HG02678 (cell line): Measurements from ENCODE around the gene TMEM127.
"Not testable (repeated sequence)": the region's sequence is repeated elsewhere in the genome, so short reads cannot be mapped to it uniquely, and the experiment has no call there.

Experiments
- ATAC-seq: cut with Tn5 transposase; IDR thresholded peaks from one replicate; pipeline ENCODE4 v1.9.1; 2021; ENCODE audit warnings: mild to moderate bottlenecking, moderate library complexity; ENCODE audit not compliant: unreplicated experiment

TMEM127 gene

DNA sequence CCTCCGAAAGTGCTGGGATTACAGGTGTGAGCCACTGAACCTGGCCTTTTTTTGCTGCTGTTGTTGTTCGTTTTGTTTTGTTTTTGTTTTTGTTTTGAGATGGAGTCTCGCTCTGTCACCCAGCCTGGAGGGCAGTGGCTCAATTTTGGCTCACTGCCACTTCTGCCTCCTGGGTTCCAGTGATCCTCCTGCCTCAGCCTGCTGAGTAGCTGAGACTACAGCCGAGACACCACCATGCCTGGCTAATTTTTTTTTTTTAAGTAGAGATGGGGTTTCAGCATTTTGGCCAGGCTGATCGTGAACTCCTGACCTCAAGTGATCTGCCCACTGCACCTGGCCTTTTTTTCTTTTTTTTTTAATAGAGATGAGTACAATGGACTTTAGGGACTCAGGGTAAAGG, 22.0 kb downstream of the TMEM127 start:
- ATAC-seq: no peak

DNA sequence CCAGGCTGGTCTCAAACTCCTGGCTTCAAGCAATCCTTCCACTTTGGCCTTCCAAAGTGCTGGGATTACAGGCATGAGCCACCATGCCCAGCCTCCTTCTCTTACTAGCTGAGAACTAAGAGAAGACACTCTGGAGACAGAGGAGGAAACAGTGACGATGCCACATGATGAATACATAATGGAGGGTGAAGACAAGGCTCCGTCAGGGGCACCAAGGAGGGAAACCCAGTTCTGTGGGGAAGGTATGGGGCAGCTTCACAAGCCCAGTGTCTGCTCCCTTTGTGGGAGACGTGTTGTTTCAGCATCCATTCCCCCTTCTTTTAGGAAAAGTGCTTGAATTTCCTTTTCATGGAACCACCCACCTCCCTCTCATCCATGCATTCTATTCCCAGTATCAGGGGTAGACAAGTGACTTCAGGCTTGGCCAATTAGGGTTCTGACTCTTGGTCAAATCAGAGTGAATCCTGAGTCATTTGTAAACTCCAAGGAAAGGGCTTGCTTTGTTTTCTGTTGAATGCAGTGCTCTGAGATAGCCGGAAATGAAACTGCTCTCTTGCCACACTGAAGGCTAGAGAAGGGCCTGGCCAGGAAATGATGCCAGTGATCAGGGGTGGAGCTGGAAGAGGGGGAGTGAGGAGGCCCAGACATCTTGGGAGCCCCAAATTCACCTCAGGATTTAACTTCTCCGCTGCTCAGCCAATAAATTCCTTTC, 23.7 kb downstream of the TMEM127 start:
- ATAC-seq: peak; percentile 92

DNA sequence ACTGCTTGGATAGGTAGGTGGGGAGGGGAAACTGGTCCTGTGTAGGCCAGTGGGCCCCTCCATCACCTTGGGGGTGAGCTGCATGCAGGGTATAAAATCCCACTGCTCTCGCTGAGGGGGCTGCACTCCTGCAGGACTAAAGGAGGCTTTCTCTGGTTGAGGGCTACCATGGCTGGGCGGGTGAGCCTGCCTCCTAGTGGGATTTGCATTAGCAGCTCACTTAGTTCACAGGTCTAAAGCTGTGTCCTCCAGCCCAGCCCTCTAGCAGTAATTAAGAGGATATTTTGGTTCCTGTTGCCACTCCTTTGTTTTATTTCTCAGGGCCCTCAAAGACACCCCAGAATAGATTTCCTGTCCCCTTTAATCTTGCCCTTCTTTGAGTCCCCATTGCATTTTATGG, 24.6 kb downstream of the TMEM127 start:
- no peak for ATAC-seq

DNA sequence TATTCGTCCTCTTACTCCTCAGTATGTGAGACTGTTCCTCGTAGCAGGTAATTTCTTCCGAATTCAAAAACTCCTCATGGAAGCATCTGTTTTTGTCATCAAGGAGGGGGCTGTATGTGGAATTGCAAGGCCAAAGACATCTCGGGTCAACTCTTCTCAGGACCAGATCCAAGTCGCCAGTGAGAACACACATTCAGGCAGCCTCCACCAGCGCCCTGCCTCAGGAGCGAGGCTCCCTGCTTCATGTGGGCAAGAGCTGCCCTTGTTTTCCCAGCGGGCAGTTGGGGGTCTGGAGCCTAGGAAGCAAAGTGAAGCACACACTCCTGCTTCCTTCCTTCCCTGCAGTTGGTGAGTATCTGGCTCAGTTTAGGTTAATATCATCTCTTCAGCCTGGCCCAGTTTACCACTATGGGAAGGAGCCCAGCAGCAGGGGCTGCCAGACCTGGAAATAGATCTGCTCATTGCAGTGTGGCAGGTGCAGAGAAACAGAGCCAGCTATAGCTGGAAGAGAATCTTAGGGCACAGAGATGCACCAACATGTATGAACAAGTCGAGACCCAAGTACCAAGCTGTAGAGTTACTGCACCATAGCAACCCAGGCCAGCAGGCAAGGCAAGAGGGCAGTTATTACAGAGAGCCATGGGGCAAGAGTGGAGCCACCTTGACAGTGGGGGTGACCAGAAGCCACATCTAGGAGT, 25.3 kb downstream of the TMEM127 start:
- ATAC-seq: no peak

DNA sequence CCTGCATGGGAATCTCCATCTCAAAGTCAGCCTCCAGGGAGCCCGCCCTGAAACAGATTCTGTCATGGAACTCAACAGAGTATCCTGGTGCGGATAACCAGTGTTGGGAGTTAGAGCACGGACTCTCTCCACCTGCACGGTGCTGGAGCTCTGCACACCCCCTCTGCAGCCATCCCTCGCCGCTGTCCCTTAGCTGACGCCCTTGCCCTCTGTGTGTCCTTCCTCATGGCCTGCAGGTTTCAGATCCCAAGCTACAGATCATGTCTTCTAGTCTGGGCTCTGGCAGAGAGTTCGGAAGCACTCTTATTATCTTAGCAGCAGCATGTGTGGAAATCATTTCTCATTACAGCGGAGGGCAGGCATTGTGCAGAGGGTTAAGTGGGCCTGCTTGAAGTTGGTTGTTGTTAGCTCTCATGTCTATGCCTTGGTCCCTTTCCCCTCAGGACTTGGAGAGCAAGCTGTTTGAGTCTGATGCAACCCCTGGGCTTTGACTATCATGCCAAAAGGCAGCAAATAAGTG, 26.0 kb downstream of the TMEM127 start:
- ATAC-seq: no peak

DNA sequence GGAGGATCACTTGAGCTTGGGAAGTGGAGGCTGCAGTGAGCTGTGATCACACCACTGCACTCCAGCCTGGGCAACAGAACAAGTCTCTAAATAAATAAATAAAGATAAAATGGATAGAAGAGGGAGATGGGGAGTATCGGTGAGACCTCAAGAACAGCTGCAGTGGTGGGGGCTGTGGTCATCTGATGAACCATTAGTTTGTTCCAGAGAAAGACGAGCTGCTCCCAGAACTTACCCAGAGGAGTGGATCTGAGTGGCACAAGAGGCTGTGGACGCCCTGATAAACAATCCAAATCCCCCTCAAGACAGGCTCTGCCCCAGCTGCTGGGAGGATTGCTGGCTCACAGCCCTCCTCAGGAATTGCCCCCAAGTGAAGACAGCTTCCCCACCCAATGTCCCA, 26.7 kb downstream of the TMEM127 start:
- ATAC-seq: no peak

DNA sequence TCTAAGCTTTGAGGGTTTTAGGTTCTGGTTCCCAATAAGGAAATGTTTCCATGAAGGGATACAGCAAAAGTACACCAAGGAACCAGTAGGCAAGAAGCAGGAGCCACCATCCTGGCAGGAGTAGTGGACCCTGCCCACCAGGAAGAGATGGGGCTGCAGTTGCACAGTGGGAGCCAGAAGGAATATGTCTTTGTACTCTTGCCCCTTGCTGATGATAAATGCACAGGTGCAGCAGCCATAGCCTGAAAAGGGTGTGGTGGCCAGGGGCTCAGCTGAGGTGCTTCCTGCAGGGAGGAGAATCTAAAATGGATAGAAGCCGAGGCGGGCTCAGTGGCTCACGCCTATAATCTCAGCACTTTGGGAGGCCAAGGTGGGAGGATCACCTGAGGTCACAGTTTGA, 27.5 kb downstream of the TMEM127 start:
- ATAC-seq: no peak

DNA sequence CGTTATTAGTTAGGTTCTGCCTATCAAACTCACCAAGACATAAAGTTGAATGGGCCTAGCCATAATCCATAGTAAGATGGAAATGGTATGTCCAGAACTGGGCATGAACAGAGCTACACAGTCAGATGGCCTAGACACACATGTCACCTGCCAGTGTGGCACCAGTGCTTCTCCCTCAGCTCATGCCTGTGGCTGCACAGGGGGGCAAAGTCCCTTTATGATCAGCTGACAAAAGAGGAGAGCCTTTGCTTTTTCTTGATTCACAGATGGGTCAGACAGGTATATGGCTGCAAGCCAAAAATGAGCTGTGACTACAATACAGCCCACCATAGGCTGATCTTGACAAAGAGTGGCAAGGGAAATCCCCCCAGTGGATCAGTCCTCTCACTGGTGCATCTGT, 28.9 kb downstream of the TMEM127 start:
- ATAC-seq: no peak

DNA sequence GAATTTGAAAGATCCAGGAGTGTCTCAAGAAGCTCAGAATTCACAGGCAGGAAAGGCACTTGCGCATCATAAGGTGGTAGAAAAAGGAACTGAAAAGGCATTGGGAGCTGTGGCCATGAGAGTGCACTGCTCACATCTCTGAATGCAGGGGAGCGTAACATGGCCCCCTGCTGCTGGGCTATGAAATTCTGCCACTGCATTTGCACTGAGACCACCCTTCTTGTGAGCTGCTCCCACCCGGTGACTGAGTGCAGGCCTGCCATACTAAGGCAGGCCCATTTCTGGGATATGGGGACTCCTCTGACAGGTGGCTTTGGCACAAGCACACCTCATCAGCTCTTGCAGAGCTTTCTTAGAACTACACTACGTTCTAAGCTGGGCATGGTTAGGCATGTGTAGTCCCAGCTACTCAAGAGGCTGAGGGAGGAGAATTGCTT, 31.9 kb downstream of the TMEM127 start:
- peak; percentile 96 for ATAC-seq

DNA sequence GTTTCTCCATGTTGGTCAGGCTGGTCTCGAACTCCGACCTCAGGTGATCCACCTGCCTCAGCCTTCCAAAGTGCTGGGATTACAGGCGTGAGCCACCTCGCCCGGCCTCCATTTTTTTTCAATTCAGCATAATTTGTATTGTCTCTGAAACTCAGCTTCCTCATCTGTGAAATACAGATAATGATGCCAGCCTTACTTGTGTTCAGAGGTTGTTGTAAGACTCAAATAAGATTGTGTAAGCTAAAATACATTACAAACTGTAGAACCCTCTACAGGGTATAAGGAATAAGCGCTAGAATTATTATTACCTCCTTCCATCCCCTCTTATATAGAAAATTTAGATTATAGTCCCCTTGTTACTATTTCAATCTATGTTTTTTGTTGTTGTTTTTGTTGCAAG, 32.4 kb downstream of the TMEM127 start:
- ATAC-seq: no peak

DNA sequence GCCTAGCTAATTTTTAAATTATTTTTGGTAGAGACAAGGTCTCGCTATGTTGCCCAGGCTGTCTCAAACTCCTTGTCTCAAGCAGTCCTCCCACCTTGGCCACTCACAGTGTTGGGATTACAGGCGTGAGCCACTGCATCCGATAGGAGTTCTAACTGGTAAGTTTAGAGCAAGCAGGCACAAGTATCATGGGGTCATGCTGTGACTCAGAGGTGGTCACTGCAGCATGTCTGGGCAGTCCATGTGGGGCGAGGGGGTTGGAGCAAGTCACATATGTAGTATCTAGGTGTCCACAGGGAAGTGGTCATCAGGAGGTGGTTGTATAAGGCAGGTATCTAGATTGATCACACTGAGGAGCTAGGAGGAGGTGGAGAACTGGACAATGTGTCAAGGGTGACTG, 34.5 kb downstream of the TMEM127 start:
- ATAC-seq: no peak

DNA sequence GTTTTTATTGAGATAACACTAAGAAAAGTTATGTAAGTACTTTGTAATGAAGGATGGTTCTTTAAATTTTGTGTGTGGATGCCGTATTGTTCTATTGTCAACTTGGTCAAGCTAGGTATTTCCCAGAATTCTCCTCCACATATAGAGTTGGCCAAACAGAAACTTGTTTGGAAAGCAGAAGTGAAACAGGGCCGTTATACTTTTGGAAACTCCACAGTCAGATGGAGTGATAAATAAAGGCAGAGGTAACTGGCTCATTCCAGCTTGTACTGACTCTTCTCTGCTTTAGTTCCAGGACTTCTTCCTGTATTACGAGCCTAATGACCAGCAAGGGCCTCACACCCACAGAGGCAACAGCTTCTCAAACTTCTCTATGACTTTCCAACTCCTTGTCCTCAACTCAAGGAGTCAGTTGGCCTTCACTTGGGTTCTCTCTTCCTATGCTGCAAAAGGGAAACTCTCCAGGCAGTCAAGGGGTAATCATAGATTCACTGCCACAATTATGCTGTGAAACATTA, 40.7 kb downstream of the TMEM127 start:
- ATAC-seq: peak; percentile 74

DNA sequence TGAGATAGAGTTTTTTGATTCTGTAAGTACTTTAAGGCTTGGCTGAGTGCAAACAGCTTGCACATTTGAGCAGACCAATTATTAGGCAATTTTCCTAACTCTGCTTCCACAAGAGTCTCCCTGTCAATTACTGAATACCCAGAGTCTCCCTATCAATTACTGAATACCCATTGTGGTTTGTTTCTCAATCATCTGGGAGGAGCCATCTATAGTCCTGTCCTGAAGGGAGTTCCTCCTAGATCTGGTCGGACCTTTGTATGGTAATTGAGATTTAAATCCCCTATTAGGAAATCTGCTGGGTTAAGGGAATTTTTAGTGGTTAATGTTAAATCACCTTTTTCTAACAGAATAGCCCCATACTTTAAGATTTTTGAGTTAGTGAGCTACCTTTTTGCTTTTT, 44.7 kb downstream of the TMEM127 start:
- not testable (repeated sequence) for ATAC-seq

DNA sequence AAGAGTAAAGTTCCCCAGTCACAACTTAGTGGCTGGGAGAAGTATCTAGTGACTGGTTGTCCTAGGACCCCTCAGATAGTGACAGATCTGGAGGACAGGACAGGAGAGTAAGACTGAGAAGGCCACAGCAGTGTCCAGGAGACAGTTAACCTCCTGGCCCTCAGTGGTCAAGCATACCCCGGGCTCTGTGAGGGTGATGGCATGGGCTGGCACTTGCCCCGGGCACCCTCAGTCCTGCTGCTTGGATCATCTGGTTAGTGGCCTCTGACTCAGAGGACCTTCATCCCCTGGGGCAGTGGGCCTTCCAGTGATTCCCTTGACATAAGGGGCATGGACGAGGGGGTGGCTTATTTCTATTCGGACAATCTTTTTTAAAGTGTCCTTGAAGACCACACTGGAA, 45.8 kb downstream of the TMEM127 start:
- not testable (repeated sequence) for ATAC-seq

DNA sequence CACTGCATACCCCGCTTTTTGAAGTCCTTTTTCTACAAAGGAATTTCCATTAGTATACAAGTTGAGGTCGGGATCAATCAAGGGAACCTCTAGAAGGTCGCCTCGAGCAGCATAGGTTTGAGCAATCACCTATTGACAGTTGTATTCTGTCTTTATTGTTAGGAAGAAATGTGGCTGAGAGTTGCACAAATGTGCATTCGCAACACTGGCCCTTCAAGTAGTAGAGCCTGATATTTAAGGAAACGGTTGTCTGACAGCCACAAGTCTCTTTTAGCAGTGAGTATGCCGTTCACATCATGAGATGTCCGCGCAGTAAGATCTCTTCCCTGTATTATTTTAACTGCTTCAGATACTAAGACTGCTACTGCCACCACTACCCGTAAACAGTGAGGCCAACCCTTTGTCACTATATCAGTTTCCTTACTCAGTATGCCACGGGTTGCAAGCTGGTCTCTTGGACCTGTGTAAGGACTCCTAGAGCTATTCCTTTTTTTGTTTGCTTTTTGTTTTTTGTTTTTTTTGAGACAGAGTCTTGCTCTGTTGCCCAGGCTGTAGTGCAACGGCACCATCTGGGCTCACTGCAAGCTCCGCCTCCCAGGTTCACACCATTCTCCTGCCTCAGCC, 47.2 kb downstream of the TMEM127 start:
- no peak for ATAC-seq

DNA sequence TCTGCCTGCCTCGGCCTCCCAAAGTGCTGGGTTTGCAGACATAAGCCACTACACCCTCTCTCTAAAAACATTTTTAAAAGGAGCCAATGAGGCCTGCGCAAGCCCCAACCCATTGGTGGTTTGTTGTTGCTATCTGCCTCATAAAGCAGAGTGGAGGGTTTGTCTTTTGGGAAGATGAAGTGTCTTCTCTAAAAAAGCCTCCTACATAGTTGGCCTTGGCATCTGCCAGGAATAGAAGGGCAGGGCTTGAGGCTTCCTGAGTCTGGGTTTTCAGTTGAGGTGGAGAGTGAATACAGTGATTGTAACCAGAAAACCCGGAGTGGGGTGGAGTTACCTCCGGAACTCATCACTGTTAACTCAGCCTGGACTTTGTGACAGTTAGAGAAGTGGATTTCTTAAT, 51.2 kb downstream of the TMEM127 start:
- ATAC-seq: no peak

DNA sequence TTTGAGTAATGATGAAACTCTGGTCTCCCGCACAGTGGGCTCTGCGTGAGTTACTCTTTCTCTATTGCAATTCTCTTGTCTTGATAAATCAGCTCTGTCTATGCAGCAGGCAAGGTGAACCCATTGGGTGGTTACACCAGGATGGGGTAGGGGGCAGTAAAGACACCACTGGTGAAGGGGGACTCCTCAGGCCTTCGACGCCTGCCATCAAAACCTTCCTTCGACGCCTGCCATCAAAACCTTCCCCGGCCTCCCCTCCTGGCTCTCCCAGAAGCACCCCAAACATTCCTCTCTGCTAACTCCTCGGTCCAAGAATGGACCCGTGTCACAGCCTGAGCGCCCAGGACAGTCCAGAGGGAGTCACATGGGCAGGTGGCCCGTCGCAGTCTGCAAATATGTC, 52.4 kb downstream of the TMEM127 start:
- no peak for ATAC-seq

DNA sequence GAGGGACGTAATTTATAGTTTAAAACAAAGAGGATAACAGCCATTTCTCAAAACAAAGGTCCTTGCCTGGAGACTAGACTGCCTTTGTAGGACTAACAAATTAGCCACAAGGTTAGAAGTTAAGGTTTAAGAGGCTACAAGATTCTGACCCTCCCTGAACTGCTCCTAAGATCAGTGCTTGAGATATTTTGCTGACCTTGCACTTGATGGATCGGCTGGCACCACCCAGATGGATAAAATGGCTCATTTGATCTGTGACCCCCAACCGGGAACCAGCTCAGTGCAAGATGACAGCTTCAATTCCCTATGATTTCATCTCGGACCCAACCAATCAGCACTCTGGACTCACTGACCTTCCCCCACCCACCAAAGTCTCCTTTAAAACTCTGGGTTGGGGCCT, 53.5 kb downstream of the TMEM127 start:
- ATAC-seq: no peak

DNA sequence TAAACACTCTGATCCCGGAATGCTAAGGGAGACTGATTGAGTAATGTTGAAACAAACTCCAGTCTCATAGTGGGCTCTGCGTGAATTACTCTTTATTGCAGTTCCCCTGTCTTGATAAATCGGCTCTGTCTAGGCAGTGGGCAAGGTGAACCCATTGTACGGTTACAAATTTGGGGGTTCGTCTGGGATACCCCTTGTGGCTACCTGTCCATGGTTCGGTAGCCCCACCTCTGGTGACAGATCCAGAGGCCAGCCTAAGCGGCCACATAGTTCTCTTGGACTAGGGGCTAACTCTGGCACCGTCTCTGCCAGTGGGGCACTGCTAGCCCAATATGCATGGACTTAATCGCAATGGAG, 56.1 kb downstream of the TMEM127 start:
- ATAC-seq: no peak

DNA sequence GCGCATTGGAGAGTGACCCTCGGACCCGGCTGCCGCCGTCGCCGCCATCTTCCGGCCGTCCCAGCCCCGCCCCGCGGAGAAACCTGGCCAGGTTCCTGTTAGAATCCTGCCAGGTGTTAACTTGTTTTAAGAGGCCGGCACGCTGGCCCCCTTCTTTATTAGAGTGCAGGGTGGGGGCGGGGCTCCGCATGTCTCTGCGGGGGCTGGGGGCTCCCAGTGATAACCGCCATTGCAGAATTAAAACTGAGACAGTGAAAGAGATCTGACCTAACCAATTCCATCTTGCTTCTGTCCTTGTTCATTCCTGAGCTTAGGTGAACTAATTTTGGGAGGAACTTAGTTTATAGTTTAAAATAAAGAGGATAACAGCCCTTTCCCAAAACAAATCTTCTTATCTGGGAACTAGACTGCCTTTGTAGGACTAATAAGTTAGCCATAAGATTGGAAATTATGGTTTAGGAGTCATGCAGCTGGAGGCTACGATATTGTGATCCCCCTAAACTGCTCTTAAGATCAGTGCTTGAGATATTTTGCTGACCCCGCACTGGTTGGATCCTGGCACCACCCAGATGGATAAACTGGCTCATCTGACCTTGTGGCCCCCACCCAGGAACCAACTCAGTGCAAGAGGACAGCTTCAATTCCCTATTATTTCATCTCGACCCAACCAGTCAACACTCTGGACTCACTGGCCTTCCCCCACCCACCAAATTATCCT, 56.6 kb downstream of the TMEM127 start:
- no peak for ATAC-seq
